Peyer's patch (tissue), 4 donors: ENCODE measurements around the gene VGLL4.

Experiments
- CTCF ChIP-seq, 6 experiments: fragments of 450-650 bp in 4 of 6; fragments of 200-600 bp in 2 of 6; sonication (generic) in 1 of 6; IDR thresholded peaks; one replicate each; pipeline ENCODE4 v1.5.1; 2017 to 2019; ENCODE audit warnings: antibody characterized with exemption in 6 of 6, mild to moderate bottlenecking in 3 of 6, moderate library complexity in 1 of 6
- POLR2A ChIP-seq, 2 donors: fragments of 450-650 bp; IDR thresholded peaks; one replicate each; pipeline ENCODE4 v1.5.1; 2017; ENCODE audit warnings: antibody characterized with exemption in 2 of 2, mild to moderate bottlenecking in 2 of 2, moderate library complexity in 2 of 2

- TF ChIP-seq POLR2A (IDR thresholded peaks at IDR 0.05) (no peak), CTCF (IDR thresholded peaks at IDR 0.05) (no peak)
These were observed 122.5 kb downstream of the VGLL4 start for GRCh38 chr3:11521167-11521566.
